BLaER1 (cell line): ENCODE data around the gene ZIC5.

ENCODE experiments used
- H3K27ac ChIP-seq: shearing (Covaris generic); formaldehyde crosslinking; 2 replicates; pipeline ENCODE4 v1.8.1; 2022
- H3K27me3 ChIP-seq: shearing (Covaris generic); formaldehyde crosslinking; 2 replicates; pipeline ENCODE4 v1.8.1; 2022
- H3K36me3 ChIP-seq: shearing (Covaris generic); formaldehyde crosslinking; 2 replicates; pipeline ENCODE4 v1.8.1; 2022
- H3K4me1 ChIP-seq: shearing (Covaris generic); formaldehyde crosslinking; 2 replicates; pipeline ENCODE4 v1.8.1; 2022
- H3K4me2 ChIP-seq: shearing (Covaris generic); formaldehyde crosslinking; 2 replicates; pipeline ENCODE4 v1.8.1; 2022
- H3K4me3 ChIP-seq: shearing (Covaris generic); formaldehyde crosslinking; 2 replicates; pipeline ENCODE4 v1.8.1; 2022
- H3K9ac ChIP-seq: shearing (Covaris generic); formaldehyde crosslinking; 2 replicates; pipeline ENCODE4 v1.8.1; 2022
- H3K9me3 ChIP-seq: shearing (Covaris generic); formaldehyde crosslinking; 2 replicates; pipeline ENCODE4 v1.8.1; 2022
- H4K20me1 ChIP-seq: shearing (Covaris generic); formaldehyde crosslinking; 2 replicates; pipeline ENCODE4 v1.8.1; 2022
- Cebpa-rat ChIP-seq: shearing (Covaris generic); IDR thresholded peaks from 2 replicates; pipeline ENCODE4 v1.8.1; 2022

Gene ZIC5

GRCh38 chr13:99981735-99982035, 10.1 kb upstream of the ZIC5 start, which contains the start of gene ZIC2:
Gene ZIC2 (plus strand): TSS chr13:99981784. CDS start chr13:99982065, 281 bp downstream.
- Histone ChIP-seq H3K27me3 (peaks cover 99% of the 10 kb centered on the region), H3K36me3 (no peaks in the 10 kb centered on the region), H4K20me1 (peaks cover 90% of the 10 kb centered on the region), H3K4me1 (peaks cover 14% of the 10 kb centered on the region), H3K9ac (no peak within 1 kb of the TSS), H3K27ac (no peak within 1 kb of the TSS), H3K4me2 (peak within 1 kb of the TSS; percentile 94), H3K9me3 (peaks cover 19% of the 10 kb centered on the region), H3K4me3 (peak within 1 kb of the TSS; percentile 66)
- TF ChIP-seq Cebpa-rat, result no peak

GRCh38 chr13:99980824-99981734, 9.5 kb upstream of the ZIC5 start:
- no peak overlapping the region for H3K27ac ChIP-seq
- peaks cover 90% of the 10 kb centered on the region for H4K20me1 ChIP-seq
- H3K4me1 ChIP-seq, result peaks cover 14% of the 10 kb centered on the region
- H3K4me3 ChIP-seq, result peak overlapping the region; percentile 66
- H3K9ac ChIP-seq, result no peak overlapping the region
- TF ChIP-seq Cebpa-rat, result no peak
- peak overlapping the region; percentile 94 for H3K4me2 ChIP-seq
- no peaks in the 10 kb centered on the region for H3K36me3 ChIP-seq
- H3K27me3 ChIP-seq, result peaks cover 99% of the 10 kb centered on the region
- peaks cover 23% of the 10 kb centered on the region for H3K9me3 ChIP-seq

- no peak overlapping the region for H3K9ac ChIP-seq
- peaks cover 99% of the 10 kb centered on the region for H3K27me3 ChIP-seq
These were observed 8.7 kb upstream of the ZIC5 start for GRCh38 chr13:99980201-99980823.

GRCh38 chr13:99979453-99980200, 8.1 kb upstream of the ZIC5 start:
- Histone ChIP-seq H3K4me1 (peaks cover 14% of the 10 kb centered on the region), H3K27ac (no peak overlapping the region), H3K4me3 (peak overlapping the region; percentile 55), H3K4me2 (peak overlapping the region; percentile 79), H3K36me3 (no peaks in the 10 kb centered on the region), H3K9ac (no peak overlapping the region), H4K20me1 (peaks cover 91% of the 10 kb centered on the region), H3K27me3 (peaks cover 99% of the 10 kb centered on the region), H3K9me3 (peaks cover 38% of the 10 kb centered on the region)
- TF ChIP-seq Cebpa-rat, result no peak

More at GRCh38 chr13:99980201-99980823, 8.7 kb upstream of the ZIC5 start:
- TF ChIP-seq Cebpa-rat, result no peak
- Histone ChIP-seq H3K4me2 (peak overlapping the region; percentile 94), H3K27ac (no peak overlapping the region), H3K4me3 (peak overlapping the region; percentile 66), H3K36me3 (no peaks in the 10 kb centered on the region), H3K9me3 (peaks cover 31% of the 10 kb centered on the region), H3K4me1 (peaks cover 14% of the 10 kb centered on the region), H4K20me1 (peaks cover 91% of the 10 kb centered on the region)

- H3K9ac ChIP-seq, result no peak overlapping the region
- H3K27ac ChIP-seq, result no peak overlapping the region
- no peak overlapping the region for H3K4me2 ChIP-seq
- H3K4me3 ChIP-seq, result no peak overlapping the region
- peaks cover 91% of the 10 kb centered on the region for H4K20me1 ChIP-seq
- peaks cover 99% of the 10 kb centered on the region for H3K27me3 ChIP-seq
- TF ChIP-seq Cebpa-rat, result no peak
- peaks cover 14% of the 10 kb centered on the region for H3K4me1 ChIP-seq
- no peaks in the 10 kb centered on the region for H3K36me3 ChIP-seq
- peaks cover 39% of the 10 kb centered on the region for H3K9me3 ChIP-seq
These were observed 7.4 kb upstream of the ZIC5 start for GRCh38 chr13:99978799-99979452.

GRCh38 chr13:99977912-99978798, 6.6 kb upstream of the ZIC5 start:
- Histone ChIP-seq H4K20me1 (peaks cover 91% of the 10 kb centered on the region), H3K9me3 (peaks cover 33% of the 10 kb centered on the region), H3K36me3 (no peaks in the 10 kb centered on the region), H3K4me2 (no peak overlapping the region), H3K4me3 (no peak overlapping the region), H3K9ac (no peak overlapping the region), H3K27me3 (peaks cover 99% of the 10 kb centered on the region), H3K4me1 (peaks cover 14% of the 10 kb centered on the region), H3K27ac (no peak overlapping the region)
- no peak for TF ChIP-seq Cebpa-rat

- Histone ChIP-seq H3K9ac (no peak overlapping the region), H3K4me1 (peaks cover 13% of the 10 kb centered on the region), H3K27ac (no peak overlapping the region), H3K36me3 (no peaks in the 10 kb centered on the region), H3K4me2 (no peak overlapping the region), H4K20me1 (peaks cover 91% of the 10 kb centered on the region), H3K27me3 (peaks cover 99% of the 10 kb centered on the region), H3K4me3 (no peak overlapping the region), H3K9me3 (peaks cover 30% of the 10 kb centered on the region)
- TF ChIP-seq Cebpa-rat, result no peak
These were observed 5.9 kb upstream of the ZIC5 start for GRCh38 chr13:99977334-99977911.

GRCh38 chr13:99976575-99976974, 5.0 kb upstream of the ZIC5 start:
- H3K27ac ChIP-seq, result no peak overlapping the region
- no peak overlapping the region for H3K4me2 ChIP-seq
- TF ChIP-seq Cebpa-rat, result no peak
- peaks cover 99% of the 10 kb centered on the region for H3K27me3 ChIP-seq
- H3K9ac ChIP-seq, result no peak overlapping the region
- H3K9me3 ChIP-seq, result peaks cover 32% of the 10 kb centered on the region
- peaks cover 5% of the 10 kb centered on the region; the same call in 1 of the 2 replicates for H3K4me1 ChIP-seq
- H4K20me1 ChIP-seq, result peaks cover 92% of the 10 kb centered on the region
- H3K4me3 ChIP-seq, result no peak overlapping the region
- H3K36me3 ChIP-seq, result no peaks in the 10 kb centered on the region
